Loucy (cell line): ENCODE results near the gene PHIP.

Source experiments
- H2AFZ ChIP-seq: fragments of 200-600 bp; sonication (generic); 2 replicates; pipeline ENCODE4 v1.6.0; 2016; ENCODE audit warnings: antibody characterized with exemption, mild to moderate bottlenecking, low read length, moderate library complexity
- H3F3A ChIP-seq: fragments of 200-600 bp; 2 replicates; pipeline ENCODE4 v1.6.0; 2016; ENCODE audit warnings: antibody characterized with exemption, low read depth, mild to moderate bottlenecking
- H3K27me3 ChIP-seq: fragments of 200-600 bp; sonication (generic); 2 replicates; pipeline ENCODE4 v1.6.1; 2014; ENCODE audit warnings: low read length, mild to moderate bottlenecking; ENCODE audit not compliant: insufficient read depth, poor library complexity, severe bottlenecking
- H3K36me3 ChIP-seq: fragments of 200-600 bp; sonication (generic); 2 replicates; pipeline ENCODE4 v1.6.1; 2016; ENCODE audit warnings: low read length; ENCODE audit not compliant: insufficient read depth
- H3K4me1 ChIP-seq: fragments of 200-600 bp; sonication (generic); 2 replicates; pipeline ENCODE4 v1.5.1; 2014; ENCODE audit warnings: low read length, mild to moderate bottlenecking; ENCODE audit not compliant: insufficient read depth, poor library complexity, severe bottlenecking
- H3K4me2 ChIP-seq: fragments of 200-600 bp; sonication (generic); 2 replicates; pipeline ENCODE4 v1.6.0; 2014; ENCODE audit warnings: antibody characterized with exemption, low read length, low read depth, mild to moderate bottlenecking; ENCODE audit not compliant: poor library complexity, severe bottlenecking
- H3K4me3 ChIP-seq: fragments of 200-600 bp; sonication (generic); 2 replicates; pipeline ENCODE4 v1.5.1; 2014; ENCODE audit warnings: low read length, mild to moderate bottlenecking, mixed read lengths; ENCODE audit not compliant: poor library complexity, severe bottlenecking
- H3K79me2 ChIP-seq: fragments of 200-600 bp; sonication (generic); 2 replicates; pipeline ENCODE4 v1.6.1; 2014; ENCODE audit warnings: low read length; ENCODE audit not compliant: insufficient read depth
- H3K9ac ChIP-seq: fragments of 200-600 bp; sonication (generic); 2 replicates; pipeline ENCODE4 v1.6.0; 2014; ENCODE audit warnings: mild to moderate bottlenecking, low read depth, low read length, moderate library complexity; ENCODE audit not compliant: poor library complexity, severe bottlenecking
- H3K9me2 ChIP-seq: fragments of 200-600 bp; sonication (generic); replicated peaks from 2 replicates; pipeline ENCODE4 v1.6.1; 2016; ENCODE audit warnings: low read depth, low read length, mixed read lengths
- H3K9me3 ChIP-seq: fragments of 200-600 bp; sonication (generic); 2 replicates; pipeline ENCODE4 v1.6.1; 2014; ENCODE audit warnings: mild to moderate bottlenecking, antibody characterized with exemption, low read length, low read depth; ENCODE audit not compliant: insufficient read depth
- H4K20me1 ChIP-seq: fragments of 200-600 bp; sonication (generic); 2 replicates; pipeline ENCODE4 v1.6.0; 2014; ENCODE audit warnings: antibody characterized with exemption, low read length, mild to moderate bottlenecking; ENCODE audit not compliant: insufficient read depth, poor library complexity, severe bottlenecking
- CTCF ChIP-seq: fragments of 200-600 bp; sonication (generic); conservative IDR thresholded peaks from 2 replicates; pipeline ENCODE4 v1.5.1; 2014; ENCODE audit warnings: mild to moderate bottlenecking, antibody characterized with exemption, low read length
- EZH2phosphoT487 ChIP-seq: fragments of 200-600 bp; IDR thresholded peaks from 2 replicates; pipeline ENCODE4 v1.6.1; 2018; ENCODE audit warnings: antibody characterized with exemption, mild to moderate bottlenecking, moderate library complexity, borderline replicate concordance

PHIP gene

DNA sequence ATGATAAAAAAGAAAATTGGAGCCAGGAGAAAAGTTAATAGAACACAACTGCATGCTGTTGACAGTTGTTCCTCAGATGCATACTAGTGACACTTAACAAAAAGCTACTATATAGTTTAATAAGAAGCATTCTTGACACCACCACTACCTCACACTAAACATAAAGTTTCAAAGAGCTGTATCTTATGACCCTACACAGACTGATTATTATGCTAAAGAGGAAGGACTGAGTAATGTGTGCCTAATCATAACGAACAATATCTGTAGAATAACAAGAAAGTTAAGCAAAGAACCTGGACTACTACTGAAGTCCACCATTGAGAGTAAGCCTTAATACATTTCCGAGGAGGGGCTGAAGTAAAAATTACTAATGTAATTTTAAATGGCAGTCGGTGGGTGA, 110.9 kb downstream of the PHIP start:
- peaks cover 84% of the 10 kb centered on the region for H3K36me3 ChIP-seq
- TF ChIP-seq EZH2phosphoT487 (no peak), CTCF (no peak)
- H4K20me1 ChIP-seq = peaks cover 4% of the 10 kb centered on the region

GRCh38 chr6:78966542-78966941, 111.5 kb downstream of the PHIP start:
- Histone ChIP-seq H3K27me3 (no peaks in the 10 kb centered on the region), H3K9me3 (no peaks in the 10 kb centered on the region), H3K4me1 (no peaks in the 10 kb centered on the region), H2AFZ (no peak overlapping the region), H3K36me3 (peaks cover 91% of the 10 kb centered on the region), H4K20me1 (peaks cover 4% of the 10 kb centered on the region), H3K4me2 (no peak overlapping the region), H3K9me2 (no peaks in the 10 kb centered on the region), H3F3A (no peaks in the 10 kb centered on the region), H3K4me3 (no peak overlapping the region), H3K9ac (no peak overlapping the region), H3K79me2 (no peaks in the 10 kb centered on the region)
- TF ChIP-seq CTCF (no peak), EZH2phosphoT487 (no peak)

More for the DNA sequence above, 110.9 kb downstream of the PHIP start:
- no peak overlapping the region for H2AFZ ChIP-seq
- no peaks in the 10 kb centered on the region for H3K4me1 ChIP-seq
- no peak overlapping the region for H3K4me3 ChIP-seq
- no peaks in the 10 kb centered on the region for H3K27me3 ChIP-seq
- no peaks in the 10 kb centered on the region for H3F3A ChIP-seq
- H3K4me2 ChIP-seq = no peak overlapping the region
- no peaks in the 10 kb centered on the region for H3K79me2 ChIP-seq
- H3K9ac ChIP-seq = no peak overlapping the region
- H3K9me2 ChIP-seq = no peaks in the 10 kb centered on the region
- no peaks in the 10 kb centered on the region for H3K9me3 ChIP-seq

GRCh38 chr6:78962448-78962847, 115.6 kb downstream of the PHIP start:
- no peak overlapping the region for H2AFZ ChIP-seq
- H3K9me3 ChIP-seq = no peaks in the 10 kb centered on the region
- no peak overlapping the region for H3K4me2 ChIP-seq
- H3K9ac ChIP-seq = no peak overlapping the region
- TF ChIP-seq CTCF = no peak
- no peak for TF ChIP-seq EZH2phosphoT487
- no peaks in the 10 kb centered on the region for H3K79me2 ChIP-seq
- H3K27me3 ChIP-seq = no peaks in the 10 kb centered on the region
- no peak overlapping the region for H3K4me3 ChIP-seq
- H3K4me1 ChIP-seq = no peaks in the 10 kb centered on the region
- no peaks in the 10 kb centered on the region for H3F3A ChIP-seq
- peaks cover 7% of the 10 kb centered on the region for H4K20me1 ChIP-seq
- H3K9me2 ChIP-seq = no peaks in the 10 kb centered on the region
- H3K36me3 ChIP-seq = peaks cover 96% of the 10 kb centered on the region
